Fibroblast of mammary gland (primary cell): ENCODE data around the gene MALT1.

Experiments
- DNase-seq: peaks from one replicate; pipeline ENCODE4 v3.0.0-alpha.2; 2010; ENCODE audit warnings: low read depth
- H3K4me3 ChIP-seq: 2 replicates; pipeline ENCODE4 v1.5.1; 2011; ENCODE audit warnings: low read depth, mild to moderate bottlenecking, low read length, moderate library complexity; ENCODE audit not compliant: control insufficient read depth
- TF ChIP-seq, protein P1 (sequence below): conservative IDR thresholded peaks from 2 replicates; pipeline ENCODE4 v1.5.1; 2011; ENCODE audit warnings: low read depth, low read length, inconsistent platforms; ENCODE audit not compliant: control insufficient read depth, insufficient read depth

MALT1 gene

DNA sequence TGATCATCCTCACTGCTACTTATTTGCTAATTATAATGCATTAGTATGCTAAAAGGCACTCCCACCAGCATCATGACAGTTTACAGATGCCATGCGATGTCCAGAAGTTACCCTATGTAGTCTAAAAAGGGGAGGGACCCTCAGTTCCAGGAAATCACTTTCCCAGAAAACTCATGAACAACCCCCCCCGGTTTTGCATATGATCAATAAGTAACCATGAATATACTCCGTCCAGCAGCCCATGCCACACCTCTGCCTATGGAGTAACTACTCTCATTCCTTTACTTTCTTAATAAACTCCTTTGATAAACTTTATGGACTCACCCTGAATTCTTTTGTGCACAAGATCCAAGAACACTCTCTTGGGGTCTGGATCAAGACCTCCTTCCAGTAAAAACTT lies 86.8 kb downstream of the MALT1 start:
- no peak for DNase-seq
- TF ChIP-seq, protein P1, sequence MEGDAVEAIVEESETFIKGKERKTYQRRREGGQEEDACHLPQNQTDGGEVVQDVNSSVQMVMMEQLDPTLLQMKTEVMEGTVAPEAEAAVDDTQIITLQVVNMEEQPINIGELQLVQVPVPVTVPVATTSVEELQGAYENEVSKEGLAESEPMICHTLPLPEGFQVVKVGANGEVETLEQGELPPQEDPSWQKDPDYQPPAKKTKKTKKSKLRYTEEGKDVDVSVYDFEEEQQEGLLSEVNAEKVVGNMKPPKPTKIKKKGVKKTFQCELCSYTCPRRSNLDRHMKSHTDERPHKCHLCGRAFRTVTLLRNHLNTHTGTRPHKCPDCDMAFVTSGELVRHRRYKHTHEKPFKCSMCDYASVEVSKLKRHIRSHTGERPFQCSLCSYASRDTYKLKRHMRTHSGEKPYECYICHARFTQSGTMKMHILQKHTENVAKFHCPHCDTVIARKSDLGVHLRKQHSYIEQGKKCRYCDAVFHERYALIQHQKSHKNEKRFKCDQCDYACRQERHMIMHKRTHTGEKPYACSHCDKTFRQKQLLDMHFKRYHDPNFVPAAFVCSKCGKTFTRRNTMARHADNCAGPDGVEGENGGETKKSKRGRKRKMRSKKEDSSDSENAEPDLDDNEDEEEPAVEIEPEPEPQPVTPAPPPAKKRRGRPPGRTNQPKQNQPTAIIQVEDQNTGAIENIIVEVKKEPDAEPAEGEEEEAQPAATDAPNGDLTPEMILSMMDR, result no peak
- H3K4me3 ChIP-seq, result no peak overlapping the region

DNA sequence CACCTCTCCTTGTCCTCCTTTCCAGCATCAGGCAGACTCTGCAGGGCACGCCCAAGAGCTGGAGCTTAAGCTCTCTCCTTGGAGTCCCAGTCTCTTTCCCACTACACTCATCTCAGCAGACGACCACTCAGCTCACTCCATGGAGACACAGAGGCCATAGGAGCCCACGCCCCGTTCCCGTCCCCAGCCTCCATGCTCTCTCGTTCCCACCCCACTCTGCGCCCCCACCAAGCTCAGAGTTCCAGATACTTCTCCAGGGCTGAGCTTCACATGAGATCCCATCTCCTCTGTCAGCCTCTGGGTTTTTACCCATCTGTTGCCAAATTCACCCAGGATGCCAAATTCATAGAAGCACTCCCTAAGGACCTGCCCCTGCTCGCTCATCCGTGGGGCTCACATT lies 87.3 kb downstream of the MALT1 start:
- TF ChIP-seq, protein P1, result no peak
- no peak overlapping the region for H3K4me3 ChIP-seq
- no peak for DNase-seq

DNA sequence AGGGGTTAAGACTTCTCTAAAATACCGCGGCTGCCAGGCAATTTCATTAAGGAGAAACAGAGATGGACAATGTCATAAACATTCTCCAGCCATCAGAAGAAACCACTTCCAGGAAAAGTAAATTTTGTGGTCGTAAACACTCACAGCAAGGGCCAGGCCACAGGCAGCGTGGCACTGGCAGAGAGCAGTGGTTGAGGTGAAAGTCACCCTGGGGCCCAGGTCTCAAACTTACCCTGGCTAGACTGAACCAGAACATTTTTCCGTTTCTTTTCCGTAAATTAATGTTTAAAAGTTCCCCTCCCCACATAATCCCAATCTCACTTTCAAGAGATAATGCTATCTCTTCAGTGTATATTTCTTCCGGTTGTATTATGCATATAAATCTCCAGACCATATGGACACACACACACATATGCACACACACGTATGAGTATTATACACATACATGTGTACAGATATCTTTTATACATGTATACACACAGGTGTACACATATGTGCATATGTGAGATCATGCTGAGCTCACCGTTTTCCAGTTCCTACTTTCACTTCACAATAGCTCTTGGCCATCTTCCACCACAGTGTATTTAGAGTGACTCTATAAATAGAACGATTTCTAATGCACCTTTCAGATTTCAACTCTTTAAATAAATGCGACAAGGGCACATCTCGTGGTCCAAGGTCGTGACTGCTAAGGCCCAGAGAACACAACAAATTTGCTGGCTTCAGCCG lies 90.1 kb downstream of the MALT1 start:
- H3K4me3 ChIP-seq, result no peak overlapping the region
- TF ChIP-seq, protein P1, result no peak
- no peak for DNase-seq

DNA sequence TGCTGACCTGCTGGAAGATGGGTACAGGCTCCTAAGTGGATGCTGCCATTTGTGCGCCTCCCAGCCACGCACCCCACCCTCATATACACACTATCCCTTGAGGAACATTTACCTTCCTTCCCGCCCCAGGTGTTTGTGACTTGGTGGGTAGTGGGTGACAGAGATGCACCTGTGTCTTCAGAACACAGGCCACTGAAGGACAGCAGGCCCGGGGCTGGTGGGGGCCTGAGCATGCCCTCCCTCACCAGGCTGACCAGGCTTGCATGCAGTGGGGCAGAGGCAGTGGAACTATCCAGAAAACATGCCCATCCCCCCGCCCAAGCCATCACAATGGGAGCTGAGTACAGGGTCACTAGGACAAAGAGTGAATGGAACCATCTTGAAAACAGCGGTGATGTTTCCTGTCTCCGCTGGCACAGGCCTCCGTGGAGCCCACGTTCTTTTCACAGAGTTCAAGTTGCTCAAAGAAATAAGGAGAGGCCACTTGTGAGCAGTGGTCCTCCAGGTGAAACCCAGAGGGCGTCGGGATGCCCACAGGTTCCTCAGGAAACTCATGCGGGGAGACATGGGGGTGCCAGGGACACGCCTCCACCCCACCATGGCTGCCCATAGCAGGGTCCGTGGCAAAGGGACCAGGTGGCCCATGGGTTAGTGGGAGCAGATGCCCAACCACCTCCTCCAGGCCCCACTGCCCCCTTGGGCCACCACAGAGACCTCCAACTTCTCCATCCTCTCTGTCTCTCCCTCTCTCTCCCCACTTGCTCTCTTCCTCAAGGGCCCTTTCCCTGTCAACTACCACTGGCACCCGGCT lies 90.9 kb downstream of the MALT1 start:
- DNase-seq, result no peak
- H3K4me3 ChIP-seq, result no peak overlapping the region
- TF ChIP-seq, protein P1, result no peak

DNA sequence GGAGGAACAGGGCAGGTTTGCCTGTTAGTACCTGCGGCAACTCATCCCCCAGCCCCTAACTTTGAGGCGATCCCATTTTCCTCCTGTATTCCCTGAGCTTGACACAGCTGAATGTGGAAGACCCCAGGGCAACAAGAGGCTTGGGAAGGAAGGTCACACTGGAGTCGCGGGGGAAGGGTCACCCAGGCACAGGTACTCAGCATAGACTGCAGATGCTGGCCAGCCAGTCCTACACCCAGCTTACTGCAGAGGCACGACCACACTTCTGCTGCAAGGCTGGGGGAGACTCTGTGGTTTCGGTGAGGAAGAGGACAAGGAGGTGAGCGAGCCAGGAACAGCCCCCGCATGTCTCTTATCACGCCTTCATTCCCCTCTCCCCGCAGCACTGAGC lies 91.5 kb downstream of the MALT1 start:
- no peak overlapping the region for H3K4me3 ChIP-seq
- TF ChIP-seq, protein P1, result no peak
- no peak for DNase-seq

DNA sequence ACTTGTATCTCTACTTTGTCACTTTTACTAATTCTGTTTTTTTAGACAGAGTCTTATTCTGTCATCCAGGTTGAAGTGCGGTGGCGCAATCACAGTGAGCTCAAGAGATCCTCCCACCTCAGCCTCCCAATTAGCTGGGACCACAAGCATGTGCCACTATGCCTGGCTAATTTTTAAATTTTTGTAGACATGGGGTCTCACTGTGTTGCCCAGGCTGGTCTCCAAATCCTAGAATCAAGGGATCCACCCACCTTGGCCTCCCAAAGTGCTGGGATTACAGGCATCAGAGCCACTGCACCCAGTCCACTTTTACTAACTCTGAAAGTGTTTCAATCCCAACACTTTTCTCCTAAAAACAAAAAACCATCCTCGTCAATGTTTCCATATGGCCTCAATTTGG lies 94.9 kb downstream of the MALT1 start:
- no peak for DNase-seq
- H3K4me3 ChIP-seq, result no peak overlapping the region
- TF ChIP-seq, protein P1, result no peak
